Thoracic aorta (tissue), 2 donors: ENCODE measurements around the gene RHOD. TPM values are rescaled to one million over a fixed set of nuclear protein-coding genes. Genes with fewer than 3 reads are reported as not detected.

Experiments used
- ATAC-seq: fragments of 150-250 bp; one replicate; pipeline ENCODE4 v1.8.0; 2017; ENCODE audit warnings: low read depth; ENCODE audit not compliant: insufficient number of reproducible peaks, low FRiP score
- DNase-seq: peaks from one replicate; pipeline ENCODE4 v3.0.0-alpha.2; 2020; ENCODE audit warnings: low spot score
- H3K27ac ChIP-seq, 2 donors: fragments of 200-600 bp; sonication (generic); 1 replicate in 1 of 2; 2 replicates in 1 of 2; pipeline ENCODE4 v1.5.1; 2016; ENCODE audit warnings: mild to moderate bottlenecking in 2 of 2, moderate library complexity in 2 of 2
- H3K27me3 ChIP-seq: fragments of 200-600 bp; sonication (generic); replicated peaks from 2 replicates; pipeline ENCODE4 v1.6.0; 2016; ENCODE audit warnings: mild to moderate bottlenecking; ENCODE audit not compliant: insufficient read depth
- H3K36me3 ChIP-seq: fragments of 200-600 bp; sonication (generic); one replicate; pipeline ENCODE4 v1.5.1; 2016
- H3K4me1 ChIP-seq, 2 donors: fragments of 200-600 bp; sonication (generic); 1 replicate in 1 of 2; 2 replicates in 1 of 2; pipeline versions ENCODE4 v1.5.1 to v1.6.0; 2016; ENCODE audit warnings: low read depth in 2 of 2, mild to moderate bottlenecking in 1 of 2; ENCODE audit not compliant: control insufficient read depth in 1 of 2
- H3K4me3 ChIP-seq: fragments of 200-600 bp; sonication (generic); 2 replicates; pipeline ENCODE4 v1.5.1; 2016; ENCODE audit warnings: mild to moderate bottlenecking
- H3K9me3 ChIP-seq: fragments of 200-600 bp; sonication (generic); 2 replicates; pipeline ENCODE4 v1.5.1; 2016
- total RNA-seq, 2 donors: library from RNA; depleted of rRNA; stranded (reverse); fragments of >200 nt; gene quantifications; one replicate each; pipeline versions ENCODE4 v1.1.0 to v1.2.3, GENCODE V29; 2016
- TF ChIP-seq, protein P1 (sequence below): fragments of 200-600 bp; sonication (generic); IDR thresholded peaks from one replicate; pipeline ENCODE4 v1.5.1; 2019; ENCODE audit warnings: antibody characterized with exemption

The RHOD gene
- total RNA-seq, 2 donors from 2014 or later, result 31.9 to 51.3 TPM

DNA sequence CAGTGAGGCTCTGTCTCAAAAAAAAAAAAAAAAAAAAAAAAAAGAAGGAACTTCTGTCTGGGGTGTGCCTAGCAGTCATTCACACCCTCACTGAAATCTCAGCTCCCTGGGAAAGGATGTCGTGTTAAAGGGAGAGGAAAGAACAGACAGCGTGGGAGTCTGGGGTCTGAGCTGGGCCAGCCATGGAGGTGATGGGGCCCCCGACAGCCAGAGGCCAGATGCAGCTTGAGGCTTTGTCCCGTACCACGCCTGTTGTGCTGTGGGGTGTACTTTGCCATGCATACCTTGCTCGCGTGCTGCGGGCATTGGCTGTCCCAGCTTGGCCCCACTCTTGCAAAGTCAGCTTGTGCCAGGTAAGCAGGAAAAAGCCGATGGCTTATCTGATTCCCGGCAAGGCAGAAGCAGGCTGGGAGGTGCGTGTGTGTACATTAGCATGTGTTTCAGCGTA, 29.1 kb upstream of the RHOD start:
- Histone ChIP-seq H3K4me3 (no peak overlapping the region), H3K27ac (no peak overlapping the region), H3K4me1 (peaks cover 8 to 24% of the 10 kb centered on the region in 2 donors), H3K27me3 (no peaks in the 10 kb centered on the region), H3K9me3 (no peaks in the 10 kb centered on the region), H3K36me3 (no peaks in the 10 kb centered on the region)
- no peak for ATAC-seq
- DNase-seq, result no peak
- TF ChIP-seq, protein P1, sequence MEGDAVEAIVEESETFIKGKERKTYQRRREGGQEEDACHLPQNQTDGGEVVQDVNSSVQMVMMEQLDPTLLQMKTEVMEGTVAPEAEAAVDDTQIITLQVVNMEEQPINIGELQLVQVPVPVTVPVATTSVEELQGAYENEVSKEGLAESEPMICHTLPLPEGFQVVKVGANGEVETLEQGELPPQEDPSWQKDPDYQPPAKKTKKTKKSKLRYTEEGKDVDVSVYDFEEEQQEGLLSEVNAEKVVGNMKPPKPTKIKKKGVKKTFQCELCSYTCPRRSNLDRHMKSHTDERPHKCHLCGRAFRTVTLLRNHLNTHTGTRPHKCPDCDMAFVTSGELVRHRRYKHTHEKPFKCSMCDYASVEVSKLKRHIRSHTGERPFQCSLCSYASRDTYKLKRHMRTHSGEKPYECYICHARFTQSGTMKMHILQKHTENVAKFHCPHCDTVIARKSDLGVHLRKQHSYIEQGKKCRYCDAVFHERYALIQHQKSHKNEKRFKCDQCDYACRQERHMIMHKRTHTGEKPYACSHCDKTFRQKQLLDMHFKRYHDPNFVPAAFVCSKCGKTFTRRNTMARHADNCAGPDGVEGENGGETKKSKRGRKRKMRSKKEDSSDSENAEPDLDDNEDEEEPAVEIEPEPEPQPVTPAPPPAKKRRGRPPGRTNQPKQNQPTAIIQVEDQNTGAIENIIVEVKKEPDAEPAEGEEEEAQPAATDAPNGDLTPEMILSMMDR, result no peak

DNA sequence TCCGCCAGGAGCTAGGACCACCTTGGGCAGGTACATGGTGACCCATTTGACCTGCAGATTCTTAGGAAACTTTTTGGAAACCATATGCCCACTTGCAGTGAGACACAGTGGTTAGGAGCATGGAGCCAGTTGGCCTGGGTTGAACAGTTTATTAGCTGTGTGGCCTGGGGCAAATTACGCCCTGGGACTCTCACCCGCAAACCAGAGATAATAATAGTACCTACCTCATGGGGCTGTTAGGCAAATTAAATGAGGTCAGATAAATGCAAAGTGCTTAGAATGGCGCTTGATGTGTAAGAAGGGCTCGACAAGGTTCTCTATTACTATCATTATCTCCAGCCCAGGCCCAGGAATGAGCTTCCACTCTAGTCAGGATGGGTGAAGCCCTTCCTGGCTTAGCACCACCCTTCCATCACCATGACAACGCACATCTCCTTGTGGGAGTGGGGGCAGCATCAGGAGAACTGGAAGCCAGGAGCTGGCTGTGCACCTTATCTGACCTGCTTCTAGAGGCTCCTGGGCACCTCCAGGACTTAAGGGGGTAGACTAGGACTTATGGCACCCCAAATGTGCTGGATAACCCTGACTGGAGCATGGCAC, 28.6 kb upstream of the RHOD start:
- TF ChIP-seq, protein P1, result no peak
- ATAC-seq, result no peak
- Histone ChIP-seq H3K27ac (no peak overlapping the region), H3K36me3 (no peaks in the 10 kb centered on the region), H3K27me3 (no peaks in the 10 kb centered on the region), H3K4me3 (no peak overlapping the region), H3K9me3 (no peaks in the 10 kb centered on the region), H3K4me1 (peaks cover 11 to 25% of the 10 kb centered on the region in 2 donors)
- no peak for DNase-seq

DNA sequence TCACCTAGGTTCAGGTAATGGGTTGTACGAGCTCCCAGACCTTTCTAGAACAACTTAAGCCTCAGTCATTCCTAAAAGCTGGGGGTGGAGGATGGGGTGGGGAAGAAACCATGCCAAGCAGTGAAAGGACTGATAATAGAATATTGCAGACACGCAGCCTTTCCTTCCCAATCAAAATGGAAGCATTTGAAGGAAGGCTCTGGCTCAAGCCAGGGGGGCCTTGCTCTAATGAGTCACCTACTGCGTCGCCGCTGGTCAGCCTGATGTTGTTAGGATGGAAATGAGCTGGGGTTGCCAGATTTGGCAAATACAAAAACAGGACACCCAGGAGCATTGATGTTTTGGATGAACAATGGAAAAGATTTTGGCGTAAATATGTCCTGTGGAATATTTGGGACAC, 27.5 kb upstream of the RHOD start:
- no peak for ATAC-seq
- H3K9me3 ChIP-seq, result no peaks in the 10 kb centered on the region
- TF ChIP-seq, protein P1, result no peak

DNA sequence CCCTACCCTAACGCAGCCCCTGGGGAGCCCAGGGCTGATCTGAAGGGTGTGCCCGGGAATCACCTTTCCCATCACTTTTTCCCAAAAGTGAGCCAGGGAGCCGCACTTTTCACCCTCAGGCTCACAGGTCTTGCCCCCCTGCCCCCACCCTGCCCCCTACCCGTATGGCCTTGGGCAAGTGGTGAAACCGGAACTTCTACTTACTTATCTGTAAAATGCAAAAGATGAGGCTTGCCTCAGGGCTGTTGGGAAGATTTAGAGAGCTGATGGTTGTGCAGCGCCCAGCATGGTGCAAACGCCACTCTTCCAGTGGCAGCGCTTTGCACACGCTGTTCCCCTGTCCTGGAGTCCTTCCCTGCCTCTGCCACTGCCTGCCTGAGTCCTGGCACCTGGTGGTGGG, 25.7 kb upstream of the RHOD start:
- no peak for DNase-seq
- Histone ChIP-seq H3K27ac (no peak overlapping the region), H3K36me3 (no peaks in the 10 kb centered on the region), H3K27me3 (no peaks in the 10 kb centered on the region), H3K9me3 (no peaks in the 10 kb centered on the region), H3K4me3 (no peak overlapping the region), H3K4me1 (peaks cover 13 to 24% of the 10 kb centered on the region in 2 donors)
- TF ChIP-seq, protein P1, result no peak
- no peak for ATAC-seq

More for the DNA sequence above, 27.5 kb upstream of the RHOD start:
- H3K36me3 ChIP-seq, result no peaks in the 10 kb centered on the region
- H3K4me3 ChIP-seq, result no peak overlapping the region
- peaks cover 13 to 28% of the 10 kb centered on the region in 2 donors for H3K4me1 ChIP-seq
- H3K27me3 ChIP-seq, result no peaks in the 10 kb centered on the region
- no peak overlapping the region for H3K27ac ChIP-seq
- DNase-seq, result no peak

DNA sequence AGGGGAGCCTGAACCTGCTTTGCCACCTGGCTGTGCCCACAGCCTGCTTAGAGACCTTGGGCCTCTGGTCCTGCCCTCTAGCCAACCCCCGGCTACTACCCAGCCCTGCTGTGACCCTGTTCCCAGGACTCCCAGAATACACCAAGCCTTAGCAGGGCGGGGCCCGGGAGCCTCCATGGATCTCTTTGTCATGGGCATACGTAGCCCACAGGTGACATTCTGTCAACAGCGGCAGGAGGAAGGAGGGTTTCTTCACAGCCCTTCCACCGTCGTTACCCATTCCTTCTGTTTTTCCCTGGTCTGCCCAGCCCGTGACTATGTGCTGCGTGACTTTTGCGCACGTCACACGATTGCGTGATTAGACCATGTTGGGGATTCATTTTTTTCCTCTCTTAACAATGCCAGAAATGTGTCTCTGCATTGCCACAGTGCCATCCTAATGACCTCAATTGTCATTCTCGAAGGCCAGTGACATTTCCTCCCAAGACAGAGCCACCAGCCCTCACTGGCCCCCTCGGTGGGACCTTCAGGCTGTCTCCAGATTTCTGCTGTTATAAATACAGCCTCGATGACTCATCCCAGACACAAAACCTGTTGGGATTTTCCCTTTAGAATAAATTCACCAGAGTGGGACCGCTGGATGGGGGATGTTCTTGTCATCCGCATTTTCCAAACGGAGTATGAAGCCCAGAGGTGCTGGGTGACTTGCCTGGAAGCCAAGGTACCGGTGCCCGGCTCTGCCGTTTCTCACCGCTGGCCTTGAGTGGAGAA, 24.7 kb upstream of the RHOD start:
- ATAC-seq, result no peak

More for the DNA sequence above, 24.7 kb upstream of the RHOD start:
- no peaks in the 10 kb centered on the region for H3K36me3 ChIP-seq
- H3K27me3 ChIP-seq, result no peaks in the 10 kb centered on the region
- H3K4me1 ChIP-seq, result peaks cover 13 to 24% of the 10 kb centered on the region in 2 donors
- TF ChIP-seq, protein P1, result no peak
- no peak for DNase-seq
- no peaks in the 10 kb centered on the region for H3K9me3 ChIP-seq
- H3K4me3 ChIP-seq, result no peak overlapping the region
- H3K27ac ChIP-seq, result peak overlapping the region; percentile 44 to 71
